HG03039 (cell line): ENCODE data around the gene ANXA10.

Experiments used
- ATAC-seq: cut with Tn5 transposase; IDR thresholded peaks from one replicate; pipeline ENCODE4 v1.9.1; 2021; ENCODE audit warnings: mild to moderate bottlenecking, moderate library complexity; ENCODE audit not compliant: unreplicated experiment

Gene ANXA10

GRCh38 chr4:168218645-168219044 lies 126.3 kb downstream of the ANXA10 start:
- no peak for ATAC-seq

GRCh38 chr4:168220893-168221292 lies 128.6 kb downstream of the ANXA10 start:
- no peak for ATAC-seq

- ATAC-seq = no peak
Measured at GRCh38 chr4:168221301-168221700, 129.0 kb downstream of the ANXA10 start.
